CD4-positive, alpha-beta memory T cell (primary cell): ENCODE results near the gene CMPK2. TPM values are rescaled to one million over a fixed set of nuclear protein-coding genes. Genes with fewer than 3 reads are reported as not detected.

ENCODE experiments used
- CTCF ChIA-PET: fragments of 350-600 bp; sonication (Branson Sonifier 250); formaldehyde crosslinking; loops from one replicate; lab custom pipeline; 2021; ENCODE audit warnings: inconsistent platforms; ENCODE audit not compliant: partially characterized antibody; lab: Charles Lee
- POLR2A ChIA-PET: fragments of 350-600 bp; sonication (Branson Sonifier 250); formaldehyde crosslinking; loops from one replicate; lab custom pipeline; 2021; ENCODE audit not compliant: partially characterized antibody; lab: Charles Lee
- DNase-seq, 5 donors: peaks; one replicate each; pipeline versions ENCODE4 v3.0.0 to v3.0.0-alpha.2; 2020 to 2022; ENCODE audit warnings: mixed read lengths in 1 of 5
- H3K27ac ChIP-seq: one replicate; pipeline ENCODE4 v1.7.0; 2013; ENCODE audit warnings: low read depth, low read length
- H3K27me3 ChIP-seq: 2 replicates; pipeline ENCODE4 v1.7.0; 2013; ENCODE audit warnings: mild to moderate bottlenecking, low read length, moderate library complexity; ENCODE audit not compliant: insufficient read depth
- H3K36me3 ChIP-seq: 2 replicates; pipeline ENCODE4 v1.7.0; 2013; ENCODE audit warnings: mild to moderate bottlenecking, low read length, moderate library complexity; ENCODE audit not compliant: insufficient read depth
- H3K4me1 ChIP-seq: 2 replicates; pipeline ENCODE4 v1.7.0; 2013; ENCODE audit warnings: mild to moderate bottlenecking, low read length, moderate library complexity; ENCODE audit not compliant: insufficient read depth
- H3K4me3 ChIP-seq, 2 donors: one replicate each; pipeline ENCODE4 v1.7.0; 2013; ENCODE audit warnings: low read length in 2 of 2, mild to moderate bottlenecking in 1 of 2
- H3K9me3 ChIP-seq, 2 donors: one replicate each; pipeline ENCODE4 v1.7.0; 2013; ENCODE audit warnings: low read length in 2 of 2, control low read depth in 1 of 2; ENCODE audit not compliant: control insufficient read depth in 1 of 2
- H3K27ac Mint-ChIP-seq, 7 donors: one replicate each; pipeline ENCODE4 v1.8.0; 2020 to 2021; ENCODE audit warnings: mixed read lengths in 7 of 7, mild to moderate bottlenecking in 6 of 7, inconsistent platforms in 3 of 7, moderate library complexity in 3 of 7
- H3K27me3 Mint-ChIP-seq, 2 donors: one replicate each; pipeline ENCODE4 v1.8.0; 2020 to 2021; ENCODE audit warnings: mixed read lengths in 2 of 2
- H3K36me3 Mint-ChIP-seq, 2 donors: one replicate each; pipeline ENCODE4 v1.8.0; 2020 to 2021; ENCODE audit warnings: mixed read lengths in 2 of 2, inconsistent platforms in 1 of 2, mild to moderate bottlenecking in 1 of 2
- H3K4me1 Mint-ChIP-seq, 4 donors: one replicate each; pipeline ENCODE4 v1.8.0; 2020 to 2021; ENCODE audit warnings: mixed read lengths in 4 of 4, mild to moderate bottlenecking in 1 of 4
- H3K4me3 Mint-ChIP-seq, 8 donors: one replicate each; pipeline ENCODE4 v1.8.0; 2020 to 2021; ENCODE audit warnings: mixed read lengths in 8 of 8, mild to moderate bottlenecking in 7 of 8, moderate library complexity in 6 of 8, inconsistent platforms in 3 of 8
- H3K9me3 Mint-ChIP-seq, 8 donors: one replicate each; pipeline ENCODE4 v1.8.0; 2020 to 2021; ENCODE audit warnings: mixed read lengths in 8 of 8, mild to moderate bottlenecking in 5 of 8, inconsistent platforms in 3 of 8, moderate library complexity in 1 of 8
- intact Hi-C: fragments of 100-400 bp; cut with micrococcal nuclease; formaldehyde crosslinking; loops from one replicate; pipeline ENCODE4 v1.15.1; 2023
- polyA plus RNA-seq, 2 donors: library from polyadenylated mRNA; unstranded; fragments of 300-500 nt; fragmentation: Illumina TruSeq; gene quantifications; one replicate each; pipeline ENCODE4 v1.2.3, GENCODE V29; 2021
- total RNA-seq, 2 experiments: library from RNA; stranded (reverse); gene quantifications; one replicate each; pipeline ENCODE4 v1.2.3, GENCODE V29; 2021

CMPK2 gene
- total and polyA plus RNA-seq, 4 experiments from 2014 or later, result 3.5 to 9.7 (median 5.2) TPM

GRCh38 chr2:6855860-6856547 lies 9.7 kb downstream of the CMPK2 start:
- H3K36me3 ChIP-seq, result peaks cover 8% of the 10 kb centered on the region
- Mint-ChIP-seq H3K27me3 (no peaks in the 10 kb centered on the region), H3K4me1 (peaks cover 0 to 7% (median 5%) of the 10 kb centered on the region in 4 donors), H3K27ac (no peak overlapping the region), H3K36me3 (peaks cover 64 to 83% of the 10 kb centered on the region in 2 donors), H3K4me3 (no peak overlapping the region), H3K9me3 (peaks cover 2 to 30% (median 21%) of the 10 kb centered on the region in 8 donors)
- ChIA-PET CTCF (no interaction called here), POLR2A (interaction anchor here (1.5 kb wide), 1 partner anchor 10 kb away, joined by 3 read pairs; the partner anchor contains the start of gene CMPK2)
- intact Hi-C loops, result no loop called here
- H3K4me3 ChIP-seq, result no peak overlapping the region
- peaks cover 0 to 4% of the 10 kb centered on the region in 2 donors for H3K9me3 ChIP-seq
- no peak for DNase-seq
- no peaks in the 10 kb centered on the region for H3K27me3 ChIP-seq
- no peaks in the 10 kb centered on the region for H3K4me1 ChIP-seq
- no peak overlapping the region for H3K27ac ChIP-seq

- CTCF ChIA-PET, result interaction anchor here (1.0 kb wide), 1 partner anchor 42 kb away, joined by 4 read pairs; no protein-coding TSS in a partner anchor
- Histone ChIP-seq H3K36me3 (peaks cover 12% of the 10 kb centered on the region), H3K9me3 (peaks cover 0 to 2% of the 10 kb centered on the region in 2 donors), H3K27ac (no peak overlapping the region), H3K4me3 (no peak overlapping the region), H3K27me3 (no peaks in the 10 kb centered on the region), H3K4me1 (no peaks in the 10 kb centered on the region)
- peaks cover 66 to 83% of the 10 kb centered on the region in 2 donors for H3K36me3 Mint-ChIP-seq
- H3K27me3 Mint-ChIP-seq, result no peaks in the 10 kb centered on the region
- H3K4me3 Mint-ChIP-seq, result no peak overlapping the region
- H3K4me1 Mint-ChIP-seq, result peaks cover 0 to 7% (median 5%) of the 10 kb centered on the region in 4 donors
- no peak for DNase-seq
- POLR2A ChIA-PET, result no interaction called here
- peaks cover 0 to 30% (median 16%) of the 10 kb centered on the region in 8 donors for H3K9me3 Mint-ChIP-seq
- intact Hi-C loops, result no loop called here
- no peak overlapping the region for H3K27ac Mint-ChIP-seq
Measured at GRCh38 chr2:6854416-6854815, 11.3 kb downstream of the CMPK2 start.

GRCh38 chr2:6852195-6852594 lies 13.5 kb downstream of the CMPK2 start:
- H3K27me3 Mint-ChIP-seq, result no peaks in the 10 kb centered on the region
- Histone ChIP-seq H3K9me3 (peaks cover 0 to 12% of the 10 kb centered on the region in 2 donors), H3K27ac (no peak overlapping the region), H3K36me3 (peaks cover 17% of the 10 kb centered on the region), H3K27me3 (no peaks in the 10 kb centered on the region), H3K4me1 (no peaks in the 10 kb centered on the region), H3K4me3 (no peak overlapping the region)
- peak overlapping the region in 1 of 7 donors; percentile 29 for H3K27ac Mint-ChIP-seq
- no peak for DNase-seq
- intact Hi-C loops, result no loop called here
- ChIA-PET POLR2A (no interaction called here), CTCF (interaction anchor here (1.6 kb wide), 1 partner anchor 206 kb away, joined by 3 read pairs; no protein-coding TSS in a partner anchor)
- peaks cover 2 to 33% (median 26%) of the 10 kb centered on the region in 8 donors for H3K9me3 Mint-ChIP-seq
- no peak overlapping the region for H3K4me3 Mint-ChIP-seq
- peaks cover 68 to 86% of the 10 kb centered on the region in 2 donors for H3K36me3 Mint-ChIP-seq
- peaks cover 0 to 5% (median 2%) of the 10 kb centered on the region in 4 donors for H3K4me1 Mint-ChIP-seq

DNA sequence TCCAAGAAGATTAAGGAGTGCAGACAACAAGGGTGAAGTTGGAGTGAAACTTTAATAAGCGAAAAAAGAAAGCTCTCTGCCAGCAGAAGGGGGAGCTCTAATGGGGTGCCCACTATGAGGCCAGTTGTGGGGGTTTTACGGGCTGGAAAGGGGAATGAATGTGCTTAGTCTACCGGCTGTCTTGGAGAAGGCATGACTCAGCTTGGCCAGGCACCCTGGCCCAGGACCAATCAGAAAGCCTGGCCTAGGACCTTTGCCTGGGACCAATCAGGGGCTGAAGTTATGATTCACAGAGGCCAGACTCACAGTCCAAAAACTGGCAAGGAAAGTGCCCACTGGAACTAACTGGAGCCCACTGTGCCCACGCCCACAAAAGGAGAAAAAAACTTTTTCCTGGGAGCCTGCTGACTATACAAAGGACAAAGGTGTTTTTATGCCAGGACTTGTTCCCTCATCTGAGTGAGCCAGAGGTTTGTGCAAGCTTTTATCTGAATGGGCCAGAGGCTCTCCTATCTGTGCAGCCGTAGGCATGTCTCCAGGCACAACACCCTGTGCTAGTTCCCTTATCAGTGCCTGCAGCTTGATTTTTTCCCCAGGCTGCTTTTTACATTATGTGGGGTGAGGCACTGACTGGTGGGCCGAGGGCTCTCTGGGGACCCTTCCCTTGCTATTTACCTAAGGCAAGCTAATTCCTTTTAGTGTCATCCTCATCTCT lies 18.6 kb downstream of the CMPK2 start:
- Mint-ChIP-seq H3K27ac (no peak overlapping the region), H3K4me3 (no peak overlapping the region), H3K9me3 (peaks cover 5 to 83% (median 74%) of the 10 kb centered on the region in 8 donors), H3K27me3 (no peaks in the 10 kb centered on the region), H3K4me1 (no peaks in the 10 kb centered on the region), H3K36me3 (peaks cover 75 to 78% of the 10 kb centered on the region in 2 donors)
- DNase-seq, result no peak
- H3K9me3 ChIP-seq, result peaks cover 6 to 55% of the 10 kb centered on the region in 2 donors
- intact Hi-C loops, result no loop called here
- no peak overlapping the region for H3K4me3 ChIP-seq
- no peaks in the 10 kb centered on the region for H3K4me1 ChIP-seq
- H3K27me3 ChIP-seq, result no peaks in the 10 kb centered on the region
- ChIA-PET CTCF (no interaction called here), POLR2A (interaction anchor here (1.6 kb wide), 1 partner anchor 18 kb away, joined by 4 read pairs; no protein-coding TSS in a partner anchor)
- peaks cover 17% of the 10 kb centered on the region for H3K36me3 ChIP-seq
- no peak overlapping the region for H3K27ac ChIP-seq

- CTCF ChIA-PET, result no interaction called here
- no peaks in the 10 kb centered on the region for H3K4me1 ChIP-seq
- H3K27ac ChIP-seq, result no peak overlapping the region
- peaks cover 6 to 55% of the 10 kb centered on the region in 2 donors for H3K9me3 ChIP-seq
- Mint-ChIP-seq H3K27me3 (no peaks in the 10 kb centered on the region), H3K4me1 (no peaks in the 10 kb centered on the region), H3K4me3 (no peak overlapping the region), H3K9me3 (peaks cover 5 to 87% (median 76%) of the 10 kb centered on the region in 8 donors), H3K36me3 (peaks cover 73 to 75% of the 10 kb centered on the region in 2 donors), H3K27ac (no peak overlapping the region)
- H3K27me3 ChIP-seq, result no peaks in the 10 kb centered on the region
- intact Hi-C loops, result no loop called here
- peaks cover 17% of the 10 kb centered on the region for H3K36me3 ChIP-seq
- H3K4me3 ChIP-seq, result no peak overlapping the region
- DNase-seq, result no peak
- POLR2A ChIA-PET, result interaction anchor here (1.6 kb wide), 1 partner anchor 18 kb away, joined by 4 read pairs; no protein-coding TSS in a partner anchor
Measured at GRCh38 chr2:6846540-6846939, 19.2 kb downstream of the CMPK2 start.

GRCh38 chr2:6845903-6846302 lies 19.8 kb downstream of the CMPK2 start:
- H3K27me3 ChIP-seq, result no peaks in the 10 kb centered on the region
- peaks cover 5 to 93% (median 80%) of the 10 kb centered on the region in 8 donors for H3K9me3 Mint-ChIP-seq
- intact Hi-C loops, result no loop called here
- H3K27me3 Mint-ChIP-seq, result no peaks in the 10 kb centered on the region
- H3K4me3 ChIP-seq, result no peak overlapping the region
- no peak overlapping the region for H3K27ac Mint-ChIP-seq
- H3K9me3 ChIP-seq, result peaks cover 6 to 55% of the 10 kb centered on the region in 2 donors
- DNase-seq, result no peak
- peaks cover 68 to 74% of the 10 kb centered on the region in 2 donors for H3K36me3 Mint-ChIP-seq
- no peak overlapping the region for H3K27ac ChIP-seq
- H3K4me3 Mint-ChIP-seq, result peak overlapping the region in 1 of 8 donors; percentile 7
- no peaks in the 10 kb centered on the region for H3K4me1 ChIP-seq
- H3K36me3 ChIP-seq, result peaks cover 12% of the 10 kb centered on the region
- CTCF ChIA-PET, result interaction anchor here (0.8 kb wide), 1 partner anchor 20 kb away, joined by 3 read pairs; the partner anchor contains the start of gene CMPK2
- POLR2A ChIA-PET, result interaction anchor here (1.6 kb wide), 1 partner anchor 19 kb away, joined by 4 read pairs; no protein-coding TSS in a partner anchor
- no peaks in the 10 kb centered on the region for H3K4me1 Mint-ChIP-seq

- H3K27me3 ChIP-seq, result no peaks in the 10 kb centered on the region
- peaks cover 9% of the 10 kb centered on the region for H3K36me3 ChIP-seq
- intact Hi-C loops, result no loop called here
- no peak for DNase-seq
- POLR2A ChIA-PET, result no interaction called here
- no peak overlapping the region for H3K27ac ChIP-seq
- H3K9me3 Mint-ChIP-seq, result peaks cover 6 to 93% (median 80%) of the 10 kb centered on the region in 8 donors
- H3K9me3 ChIP-seq, result peaks cover 6 to 55% of the 10 kb centered on the region in 2 donors
- H3K4me3 ChIP-seq, result no peak overlapping the region
- peaks cover 64 to 72% of the 10 kb centered on the region in 2 donors for H3K36me3 Mint-ChIP-seq
- no peak overlapping the region for H3K27ac Mint-ChIP-seq
- H3K4me3 Mint-ChIP-seq, result no peak overlapping the region
- CTCF ChIA-PET, result interaction anchor here (0.8 kb wide), 1 partner anchor 20 kb away, joined by 3 read pairs; the partner anchor contains the start of gene CMPK2
- H3K4me1 ChIP-seq, result no peaks in the 10 kb centered on the region
- no peaks in the 10 kb centered on the region for H3K27me3 Mint-ChIP-seq
- H3K4me1 Mint-ChIP-seq, result no peaks in the 10 kb centered on the region
Measured at GRCh38 chr2:6845312-6845711, 20.4 kb downstream of the CMPK2 start.
